GM15510 (cell line): Measurements from ENCODE around the gene ZNF24.

ENCODE experiments used
- POLR2A ChIP-seq: IDR thresholded peaks from 3 replicates; pipeline ENCODE4 v1.6.1; 2011; ENCODE audit warnings: borderline replicate concordance; ENCODE audit not compliant: insufficient read length; ENCODE audit errors: extremely low read depth

Gene ZNF24

DNA sequence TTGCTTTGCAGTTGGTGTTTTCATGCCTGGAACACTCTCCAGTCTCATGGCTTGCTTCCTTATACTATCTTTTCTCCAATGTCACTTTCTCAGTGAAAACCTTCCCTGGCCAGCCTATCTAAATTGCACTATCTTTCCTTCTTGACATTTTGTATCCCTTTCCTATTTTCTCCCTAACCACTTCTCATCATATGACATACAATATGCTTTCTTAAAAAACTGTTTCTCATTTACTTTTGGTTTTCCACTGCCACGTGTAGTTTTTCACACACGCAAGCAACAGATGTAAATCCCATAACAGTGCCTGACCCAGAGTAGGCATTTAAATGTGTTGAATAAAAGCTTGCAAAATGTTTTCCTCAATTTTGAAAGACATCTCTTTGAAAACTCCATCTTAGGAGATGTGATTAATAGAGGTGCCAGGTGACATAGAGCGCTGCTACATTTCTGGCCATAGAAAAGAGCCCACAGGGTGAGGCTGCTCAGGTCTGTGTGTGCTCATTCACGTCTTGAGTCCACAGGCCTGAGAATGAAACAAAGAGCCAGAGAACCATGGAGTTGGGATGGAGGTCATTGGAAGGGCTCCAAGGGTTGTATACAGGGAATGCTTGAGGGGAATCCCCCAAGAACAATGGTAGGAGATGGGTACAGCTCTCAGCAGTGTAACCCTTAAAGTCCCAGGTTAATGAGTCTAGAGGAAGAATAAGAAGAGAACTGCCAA is 12.7 kb downstream of the ZNF24 start:
- TF ChIP-seq POLR2A = no peak

DNA sequence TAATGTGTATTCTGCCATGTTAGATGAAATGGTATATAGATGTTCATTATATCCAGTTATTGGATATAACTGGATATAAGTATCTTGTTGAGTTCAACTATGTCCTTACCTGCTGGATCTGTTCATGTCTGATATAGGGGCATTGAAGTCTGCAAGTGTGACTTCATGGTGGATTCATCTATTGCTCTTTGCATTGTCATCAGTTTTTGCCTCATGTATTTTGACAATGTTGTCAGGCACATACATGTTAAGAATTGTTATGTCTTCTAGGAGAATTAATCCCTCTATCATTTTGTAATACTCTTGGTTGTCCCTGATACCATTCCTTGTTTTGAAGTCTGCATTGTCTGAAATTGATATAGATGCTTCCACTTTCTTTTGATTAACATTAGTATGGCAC is 15.4 kb downstream of the ZNF24 start:
- TF ChIP-seq POLR2A = no peak

DNA sequence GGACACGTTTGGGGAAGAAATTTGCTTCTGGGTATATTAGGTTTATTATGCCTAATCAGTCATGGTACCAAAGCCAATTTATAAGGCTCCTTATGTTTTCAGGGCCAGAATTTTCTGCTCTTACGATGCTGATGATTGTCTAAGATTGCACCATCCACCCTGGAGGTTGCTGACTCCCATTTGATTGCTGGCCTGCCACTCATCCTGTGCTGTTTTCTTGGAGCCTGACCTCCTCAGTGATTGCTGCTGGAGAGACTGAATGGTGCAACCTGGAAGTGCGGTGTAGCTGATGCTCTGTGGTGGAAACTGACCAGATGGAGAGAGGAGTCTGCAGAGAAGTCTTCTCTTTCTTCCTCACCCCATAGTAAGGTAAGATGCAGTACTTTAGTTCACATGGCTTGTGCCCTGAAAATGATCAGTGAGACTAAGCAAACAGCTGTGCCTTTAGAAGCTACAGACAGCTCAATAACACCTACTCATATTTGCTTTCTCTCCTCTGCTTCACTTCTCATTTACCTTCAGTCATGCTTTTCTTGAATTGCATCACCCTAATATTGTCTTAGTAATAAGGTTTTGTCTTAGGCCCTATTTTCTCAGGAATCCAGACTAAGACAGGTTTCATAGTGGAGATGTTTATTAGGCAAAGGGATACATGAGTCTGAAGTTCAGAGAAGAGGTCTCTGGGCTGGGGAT is 17.4 kb downstream of the ZNF24 start:
- no peak for TF ChIP-seq POLR2A

DNA sequence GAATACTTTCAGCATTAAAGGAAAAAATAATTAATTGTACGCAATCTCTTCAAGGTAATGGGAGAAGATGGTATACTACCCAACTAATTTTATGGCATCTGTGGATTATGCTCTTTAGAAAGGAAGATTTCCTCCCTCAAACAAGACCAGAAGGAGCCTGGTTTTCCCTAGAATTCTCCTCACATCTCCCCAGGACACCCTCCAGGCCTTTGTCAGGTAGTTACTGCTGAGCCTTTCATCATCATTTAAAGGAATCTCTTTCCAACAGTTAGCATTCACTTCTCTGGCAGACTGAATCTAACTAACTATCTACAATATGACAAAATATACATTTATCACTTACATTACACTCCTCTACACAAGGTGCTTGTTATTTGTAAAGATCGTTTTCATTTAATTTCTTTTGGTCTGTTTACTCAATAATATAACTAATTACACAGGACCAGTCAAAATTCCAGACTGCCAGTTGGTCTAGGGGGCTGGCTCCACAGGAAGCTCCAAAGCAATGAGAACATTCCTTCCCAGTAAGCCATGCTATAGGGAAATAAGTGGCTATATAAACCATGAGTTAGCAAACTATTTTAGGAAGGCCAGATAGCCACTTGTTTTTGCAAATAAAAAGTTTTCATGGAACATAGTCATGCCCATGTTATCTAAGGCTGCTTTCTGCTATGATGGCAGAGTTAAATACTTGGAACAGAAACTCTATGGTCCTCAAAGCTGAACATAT is 19.1 kb downstream of the ZNF24 start:
- TF ChIP-seq POLR2A = no peak

DNA sequence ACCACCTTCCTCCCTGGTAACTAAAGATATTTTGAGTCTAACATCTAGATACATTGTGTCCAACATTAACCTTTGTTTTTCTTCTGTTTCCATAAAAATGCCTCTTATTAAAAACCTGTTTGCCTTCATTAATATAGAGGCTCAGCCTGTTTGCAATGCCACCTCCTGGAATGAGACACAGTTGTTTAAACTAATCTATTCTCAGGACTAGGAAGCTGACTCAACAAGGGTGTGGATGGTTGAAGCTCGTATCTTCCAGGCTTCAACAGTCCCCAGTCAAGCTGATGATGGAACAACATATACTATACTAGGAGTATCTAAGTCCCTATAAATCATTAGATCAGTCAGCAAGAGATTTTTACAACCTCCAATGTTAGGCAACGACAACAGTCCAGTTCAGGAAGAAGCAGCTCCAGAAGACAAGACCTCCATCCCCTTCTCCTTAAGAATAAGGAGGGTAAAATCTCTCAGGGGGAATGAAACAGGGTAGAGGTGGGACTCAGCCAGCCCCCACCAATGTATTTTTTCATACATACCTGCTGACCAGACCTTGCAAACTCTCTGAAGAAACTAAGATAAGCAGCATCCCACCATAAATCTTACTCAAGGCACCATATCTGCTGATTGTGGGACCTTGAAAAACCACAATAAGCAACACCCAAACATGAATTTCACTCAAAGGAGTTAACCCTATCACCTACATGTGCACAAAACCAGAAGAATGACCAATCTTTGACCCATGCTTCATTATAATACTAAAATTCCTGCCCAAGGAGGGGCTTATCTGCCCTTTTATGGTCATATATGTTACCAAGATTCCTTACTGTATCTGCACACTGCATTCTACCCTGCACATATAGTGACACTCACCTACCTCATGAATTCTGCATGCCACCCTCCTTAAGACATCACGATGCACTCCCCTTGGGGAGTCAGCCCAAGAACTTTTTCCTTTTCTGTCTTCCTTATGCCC is 21.4 kb downstream of the ZNF24 start:
- no peak for TF ChIP-seq POLR2A

DNA sequence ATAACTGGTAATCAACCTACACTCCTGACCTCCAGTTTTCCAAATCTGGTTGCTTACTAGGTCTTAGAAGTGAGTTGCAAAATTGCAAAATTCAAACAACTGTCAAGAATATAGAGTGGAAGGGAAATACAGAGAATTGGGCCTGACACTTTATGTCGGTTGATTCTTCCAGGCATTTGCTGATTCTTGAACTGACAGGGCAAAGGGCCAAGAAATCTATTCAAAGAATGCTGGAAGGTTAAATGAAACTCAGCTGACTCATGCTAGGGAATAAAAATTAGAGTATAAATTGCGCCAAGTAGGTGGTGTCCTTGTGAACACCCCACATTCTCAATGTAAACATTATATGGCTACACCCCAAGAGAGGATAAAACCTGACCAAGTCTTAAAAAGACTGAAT is 32.7 kb downstream of the ZNF24 start:
- no peak for TF ChIP-seq POLR2A

DNA sequence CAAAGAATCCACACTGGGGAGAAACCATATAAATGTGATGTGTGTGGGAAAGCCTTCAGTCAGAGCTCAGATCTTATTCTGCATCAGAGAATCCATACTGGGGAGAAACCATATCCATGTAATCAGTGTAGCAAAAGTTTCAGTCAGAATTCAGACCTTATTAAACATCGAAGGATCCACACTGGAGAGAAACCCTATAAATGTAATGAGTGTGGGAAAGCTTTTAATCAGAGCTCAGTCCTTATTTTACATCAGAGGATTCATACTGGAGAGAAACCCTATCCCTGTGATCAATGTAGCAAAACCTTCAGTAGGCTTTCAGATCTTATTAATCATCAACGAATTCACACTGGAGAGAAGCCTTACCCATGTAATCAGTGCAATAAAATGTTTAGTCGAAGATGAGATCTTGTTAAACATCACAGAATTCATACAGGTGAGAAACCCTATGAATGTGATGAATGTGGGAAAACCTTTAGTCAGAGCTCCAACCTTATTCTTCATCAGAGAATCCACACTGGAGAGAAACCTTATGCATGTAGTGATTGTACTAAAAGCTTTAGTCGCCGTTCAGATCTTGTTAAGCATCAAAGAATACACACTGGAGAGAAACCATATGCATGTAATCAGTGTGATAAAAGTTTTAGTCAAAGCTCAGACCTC is 37.5 kb downstream of the ZNF24 start:
- TF ChIP-seq POLR2A = no peak

DNA sequence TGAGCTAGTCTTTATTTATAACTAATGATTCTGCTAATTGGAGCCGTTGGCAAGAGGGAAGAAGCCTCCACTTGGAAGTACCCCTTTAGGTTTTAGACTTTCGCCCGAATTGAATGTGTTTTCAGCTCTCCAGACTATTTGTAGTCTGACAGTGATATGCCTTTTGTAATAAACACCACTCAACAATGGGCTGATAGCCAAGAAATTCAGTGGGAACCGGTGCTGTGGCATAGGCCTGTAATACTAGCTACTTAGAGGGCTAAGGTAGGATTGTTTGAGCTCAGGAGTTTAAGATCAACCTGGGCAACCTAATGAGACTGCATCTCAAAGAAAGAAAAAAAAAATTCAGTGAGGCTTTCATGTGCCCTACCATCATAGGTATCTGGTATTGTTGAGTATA is 40.6 kb downstream of the ZNF24 start:
- TF ChIP-seq POLR2A = no peak

DNA sequence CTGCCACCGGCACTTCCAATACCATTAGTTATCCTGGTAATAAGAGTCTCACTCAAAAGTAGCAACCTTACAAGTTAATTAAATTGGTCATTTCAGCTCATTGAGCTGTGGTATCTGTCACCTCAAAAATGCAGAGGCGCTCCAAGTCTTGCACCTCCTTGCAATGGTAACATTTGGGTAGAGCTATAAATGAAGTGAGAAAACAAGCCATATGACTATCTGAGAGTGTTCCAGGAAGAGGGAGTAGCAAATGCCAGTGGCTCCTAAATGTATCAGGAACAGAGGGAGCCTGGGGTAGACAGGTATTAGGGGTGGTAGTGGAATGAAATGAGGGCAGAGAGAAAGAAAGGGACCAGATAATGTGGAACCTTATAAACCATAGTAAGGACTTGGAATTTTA is 48.2 kb downstream of the ZNF24 start:
- TF ChIP-seq POLR2A = no peak

DNA sequence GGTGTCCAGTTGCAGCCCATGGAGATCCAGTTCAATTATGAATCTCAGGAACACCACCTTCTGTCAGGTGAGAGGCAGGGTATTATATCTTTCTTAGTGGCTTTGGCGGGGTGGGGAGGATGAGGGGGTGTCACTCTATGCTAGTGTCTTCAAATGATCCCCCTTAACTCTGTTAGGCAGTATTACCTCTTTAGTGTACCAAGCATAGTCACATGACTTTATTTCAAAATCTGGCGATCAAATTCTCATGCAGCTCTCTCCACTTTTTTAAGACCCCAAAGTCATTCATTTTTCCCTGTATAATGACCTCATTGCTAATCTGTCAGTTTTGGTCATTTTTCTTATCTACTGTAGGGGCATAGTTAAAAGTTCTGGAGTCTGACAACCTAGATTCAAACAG is 53.1 kb downstream of the ZNF24 start:
- no peak for TF ChIP-seq POLR2A

DNA sequence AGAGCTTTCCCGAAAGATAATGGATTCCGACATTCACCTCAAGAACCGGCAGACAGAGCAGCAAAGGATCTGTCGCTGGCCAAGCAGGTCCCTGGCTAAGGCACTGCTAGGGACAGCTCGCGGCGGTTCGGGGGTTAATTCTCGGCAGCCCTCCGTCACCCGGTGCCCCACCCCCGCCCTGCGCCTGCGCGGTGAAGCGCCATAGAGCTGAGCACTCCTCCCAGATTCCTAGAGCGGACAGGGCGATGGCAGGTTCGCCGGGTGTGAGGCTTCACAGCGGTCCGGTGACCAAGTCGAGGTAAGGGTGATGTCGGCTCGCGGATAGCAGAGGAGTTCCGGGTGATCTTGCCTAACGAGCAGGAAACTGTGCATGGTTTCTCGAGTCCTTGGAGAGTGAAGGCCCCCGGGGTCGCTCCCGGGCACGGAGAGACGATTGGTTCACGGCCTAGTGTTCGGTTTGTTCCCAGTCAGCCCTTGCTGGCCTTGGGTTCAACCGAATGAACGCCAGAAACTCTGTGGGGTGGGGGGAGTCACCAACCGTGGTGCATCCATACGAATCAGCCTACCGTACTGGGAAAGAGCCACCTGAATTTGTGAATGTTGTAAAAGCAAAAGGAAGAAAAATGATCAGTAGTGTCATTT is 54.0 kb downstream of the ZNF24 start, which contains the start of gene ZSCAN30:
Gene ZSCAN30, minus strand, starts transcription at position 136 of the 642 bp plus-strand sequence. CDS start 25,877 bp downstream, outside the sequence.
- peak; percentile 82 for TF ChIP-seq POLR2A

DNA sequence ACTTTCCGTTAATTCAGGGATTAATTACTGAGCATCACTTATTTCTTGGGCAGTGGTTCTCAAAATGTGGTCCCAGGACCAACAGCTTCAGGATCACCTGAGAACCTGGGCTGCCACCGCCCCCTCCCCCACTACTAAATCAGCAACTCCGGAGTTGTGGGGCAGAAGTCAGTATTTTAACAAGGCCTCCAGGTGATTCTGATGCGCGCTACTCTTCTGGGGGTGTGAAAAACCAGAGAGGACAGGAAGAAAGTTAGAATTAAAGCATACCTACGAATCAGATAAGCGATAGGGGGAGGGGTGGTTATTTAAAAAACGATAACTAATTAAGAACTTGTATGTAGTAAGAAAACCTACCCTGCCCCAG is 54.5 kb downstream of the ZNF24 start:
- TF ChIP-seq POLR2A = no peak

DNA sequence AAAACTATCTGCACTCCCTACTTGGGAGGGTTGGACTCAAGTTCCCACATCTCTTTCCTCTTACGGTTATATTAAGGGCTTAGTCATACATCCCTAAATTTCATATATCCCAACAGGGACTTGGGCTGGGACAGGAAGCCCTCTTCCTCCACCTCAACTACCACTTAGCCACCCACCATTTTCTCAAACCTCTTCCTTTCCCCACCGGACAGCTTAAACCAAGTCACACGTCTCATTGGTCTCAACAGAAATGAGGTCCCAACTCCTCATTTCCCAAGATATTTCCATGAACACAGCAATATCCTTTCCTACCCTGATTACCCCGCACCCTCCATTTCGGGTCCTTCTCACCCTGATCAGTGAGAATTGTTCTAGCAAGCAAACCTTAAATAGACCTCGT is 54.9 kb downstream of the ZNF24 start:
- TF ChIP-seq POLR2A = no peak
